ENCODE data around the gene GON4L. TPM values are rescaled to one million over a fixed set of nuclear protein-coding genes. Genes with fewer than 3 reads are reported as not detected.

GON4L gene
- 15.9 TPM for polyA plus RNA-seq (2013, experiment 1 of 2)
- 14.2 TPM for polyA plus RNA-seq (2013, experiment 2 of 2)

GRCh38 chr1:155856975-155857930, at the start of gene GON4L:
TSS of gene GON4L (minus strand) at chr1:155857214. CDS start at chr1:155853780, 3,434 bp downstream.
- Histone ChIP-seq H4K8ac (ENCODE audit: low read length) (peak within 1 kb of the TSS; percentile 96), H4K91ac (ENCODE audit: low read length) (peak within 1 kb of the TSS; percentile 70), H3K18ac (ENCODE audit: low read depth in 1 of 2, low read length in 2 of 2) (peak within 1 kb of the TSS; percentile 88 to 99), H3K4me1 (ENCODE audit: control insufficient read depth, insufficient read depth, low read depth, low read length) (peaks cover 7% of the 10 kb centered on the region), H3K9ac (ENCODE audit: low read length) (peak within 1 kb of the TSS; percentile 95), H3K4me2 (ENCODE audit: low read length, poor library complexity, severe bottlenecking) (peak within 1 kb of the TSS; percentile 86), H2AFZ (ENCODE audit: low read depth, low read length) (peak within 1 kb of the TSS; percentile 75), H2BK12ac (ENCODE audit: low read length in 2 of 2) (no peak within 1 kb of the TSS), H2AK5ac (ENCODE audit: low read length, severe bottlenecking) (peak within 1 kb of the TSS; percentile 26), H3K4me3 (ENCODE audit: insufficient read depth in 1 of 2, low read depth in 1 of 2, low read length in 2 of 2) (peak within 1 kb of the TSS; percentile 78 to 95), H3K79me1 (replicated peaks; ENCODE audit: low read length, poor library complexity, severe bottlenecking) (peaks cover 6% of the 10 kb centered on the region), H3K9me3 (ENCODE audit: control insufficient read depth, low read length) (no peaks in the 10 kb centered on the region), H3K14ac (ENCODE audit: low read length in 2 of 2) (peak within 1 kb of the TSS in 1 of 2 experiments; percentile 100), H3K27me3 (ENCODE audit: control insufficient read depth in 1 of 2, insufficient read depth in 1 of 2, low read length in 2 of 2) (no peaks in the 10 kb centered on the region), H3K36me3 (ENCODE audit: control insufficient read depth in 1 of 2, insufficient read depth in 2 of 2, low read depth in 1 of 2, low read length in 2 of 2) (peaks cover 17 to 36% of the 10 kb centered on the region in 2 experiments), H2BK15ac (ENCODE audit: low read depth, poor library complexity, severe bottlenecking) (no peak within 1 kb of the TSS), H3K4ac (ENCODE audit: low read depth in 1 of 2, low read length in 2 of 2) (peak within 1 kb of the TSS in 1 of 2 experiments; percentile 84), H2BK5ac (ENCODE audit: low read depth, low read length, poor library complexity, severe bottlenecking) (peak within 1 kb of the TSS; percentile 68), H2BK120ac (ENCODE audit: low read depth, low read length) (peak within 1 kb of the TSS; percentile 54), H3K23ac (ENCODE audit: low read length in 2 of 2) (peak within 1 kb of the TSS in 1 of 2 experiments; percentile 97), H3K27ac (ENCODE audit: low read length, poor library complexity, severe bottlenecking) (peak within 1 kb of the TSS; percentile 1)
- DNase-seq: peak; percentile 93
- 32% methylated on average over 42 of the region's 46 CpGs for WGBS

GRCh38 chr1:155904261-155904660, 47.2 kb upstream of the GON4L start:
- no peak overlapping the region for H4K8ac ChIP-seq (ENCODE audit: low read length)
- no peak overlapping the region for H3K27ac ChIP-seq (ENCODE audit: low read length, poor library complexity, severe bottlenecking)
- H4K91ac ChIP-seq (ENCODE audit: low read length): no peak overlapping the region
- no peaks in the 10 kb centered on the region for H3K9me3 ChIP-seq (ENCODE audit: control insufficient read depth, low read length)
- H3K4me1 ChIP-seq (ENCODE audit: control insufficient read depth, insufficient read depth, low read depth, low read length): no peaks in the 10 kb centered on the region
- no peak overlapping the region for H3K23ac ChIP-seq (ENCODE audit: low read length in 2 of 2)
- H3K4ac ChIP-seq (ENCODE audit: low read depth in 1 of 2, low read length in 2 of 2): no peak overlapping the region
- no peak overlapping the region for H2AK5ac ChIP-seq (ENCODE audit: low read length, severe bottlenecking)
- WGBS: 93% methylated on average over 12 of the region's 12 CpGs
- no peak overlapping the region for H3K14ac ChIP-seq (ENCODE audit: low read length in 2 of 2)
- no peaks in the 10 kb centered on the region for H3K27me3 ChIP-seq (ENCODE audit: control insufficient read depth in 1 of 2, insufficient read depth in 1 of 2, low read length in 2 of 2)
- no peak overlapping the region for H3K18ac ChIP-seq (ENCODE audit: low read depth in 1 of 2, low read length in 2 of 2)
- H3K79me1 ChIP-seq (replicated peaks; ENCODE audit: low read length, poor library complexity, severe bottlenecking): peaks cover 26% of the 10 kb centered on the region
- H3K4me2 ChIP-seq (ENCODE audit: low read length, poor library complexity, severe bottlenecking): no peak overlapping the region
- H3K9ac ChIP-seq (ENCODE audit: low read length): no peak overlapping the region
- no peak for DNase-seq
- peaks cover 54 to 91% of the 10 kb centered on the region in 2 experiments for H3K36me3 ChIP-seq (ENCODE audit: control insufficient read depth in 1 of 2, insufficient read depth in 2 of 2, low read depth in 1 of 2, low read length in 2 of 2)
- no peak overlapping the region for H3K4me3 ChIP-seq (ENCODE audit: insufficient read depth in 1 of 2, low read depth in 1 of 2, low read length in 2 of 2)
- no peak overlapping the region for H2BK12ac ChIP-seq (ENCODE audit: low read length in 2 of 2)
- H2BK120ac ChIP-seq (ENCODE audit: low read depth, low read length): no peak overlapping the region
- no peak overlapping the region for H2BK15ac ChIP-seq (ENCODE audit: low read depth, poor library complexity, severe bottlenecking)
- H2AFZ ChIP-seq (ENCODE audit: low read depth, low read length): no peak overlapping the region
- H2BK5ac ChIP-seq (ENCODE audit: low read depth, low read length, poor library complexity, severe bottlenecking): no peak overlapping the region

GRCh38 chr1:155900161-155900560, 43.1 kb upstream of the GON4L start:
- no peak for DNase-seq
- Histone ChIP-seq H2BK5ac (ENCODE audit: low read depth, low read length, poor library complexity, severe bottlenecking) (no peak overlapping the region), H2BK15ac (ENCODE audit: low read depth, poor library complexity, severe bottlenecking) (no peak overlapping the region), H2AFZ (ENCODE audit: low read depth, low read length) (no peak overlapping the region), H3K18ac (ENCODE audit: low read depth in 1 of 2, low read length in 2 of 2) (no peak overlapping the region), H3K36me3 (ENCODE audit: control insufficient read depth in 1 of 2, insufficient read depth in 2 of 2, low read depth in 1 of 2, low read length in 2 of 2) (peaks cover 44 to 85% of the 10 kb centered on the region in 2 experiments), H3K27ac (ENCODE audit: low read length, poor library complexity, severe bottlenecking) (no peak overlapping the region), H3K9me3 (ENCODE audit: control insufficient read depth, low read length) (no peaks in the 10 kb centered on the region), H3K79me1 (replicated peaks; ENCODE audit: low read length, poor library complexity, severe bottlenecking) (peaks cover 21% of the 10 kb centered on the region), H3K4me3 (ENCODE audit: insufficient read depth in 1 of 2, low read depth in 1 of 2, low read length in 2 of 2) (no peak overlapping the region), H2BK120ac (ENCODE audit: low read depth, low read length) (no peak overlapping the region), H3K27me3 (ENCODE audit: control insufficient read depth in 1 of 2, insufficient read depth in 1 of 2, low read length in 2 of 2) (no peaks in the 10 kb centered on the region), H4K8ac (ENCODE audit: low read length) (no peak overlapping the region), H3K23ac (ENCODE audit: low read length in 2 of 2) (no peak overlapping the region), H3K4ac (ENCODE audit: low read depth in 1 of 2, low read length in 2 of 2) (no peak overlapping the region), H2BK12ac (ENCODE audit: low read length in 2 of 2) (no peak overlapping the region), H3K14ac (ENCODE audit: low read length in 2 of 2) (no peak overlapping the region), H2AK5ac (ENCODE audit: low read length, severe bottlenecking) (no peak overlapping the region), H3K4me1 (ENCODE audit: control insufficient read depth, insufficient read depth, low read depth, low read length) (no peaks in the 10 kb centered on the region), H3K4me2 (ENCODE audit: low read length, poor library complexity, severe bottlenecking) (no peak overlapping the region), H3K9ac (ENCODE audit: low read length) (no peak overlapping the region), H4K91ac (ENCODE audit: low read length) (no peak overlapping the region)
- WGBS: 93% methylated on average over 4 of the region's 4 CpGs

GRCh38 chr1:155899683-155900082, 42.7 kb upstream of the GON4L start:
- Histone ChIP-seq H3K4me3 (ENCODE audit: insufficient read depth in 1 of 2, low read depth in 1 of 2, low read length in 2 of 2) (no peak overlapping the region), H2BK12ac (ENCODE audit: low read length in 2 of 2) (no peak overlapping the region), H2AFZ (ENCODE audit: low read depth, low read length) (no peak overlapping the region), H3K4me1 (ENCODE audit: control insufficient read depth, insufficient read depth, low read depth, low read length) (no peaks in the 10 kb centered on the region), H4K8ac (ENCODE audit: low read length) (no peak overlapping the region), H3K4ac (ENCODE audit: low read depth in 1 of 2, low read length in 2 of 2) (no peak overlapping the region), H3K18ac (ENCODE audit: low read depth in 1 of 2, low read length in 2 of 2) (no peak overlapping the region), H2BK15ac (ENCODE audit: low read depth, poor library complexity, severe bottlenecking) (no peak overlapping the region), H3K9me3 (ENCODE audit: control insufficient read depth, low read length) (no peaks in the 10 kb centered on the region), H3K14ac (ENCODE audit: low read length in 2 of 2) (no peak overlapping the region), H2BK120ac (ENCODE audit: low read depth, low read length) (no peak overlapping the region), H3K23ac (ENCODE audit: low read length in 2 of 2) (no peak overlapping the region), H3K36me3 (ENCODE audit: control insufficient read depth in 1 of 2, insufficient read depth in 2 of 2, low read depth in 1 of 2, low read length in 2 of 2) (peaks cover 41 to 80% of the 10 kb centered on the region in 2 experiments), H3K9ac (ENCODE audit: low read length) (no peak overlapping the region), H2AK5ac (ENCODE audit: low read length, severe bottlenecking) (no peak overlapping the region), H3K79me1 (replicated peaks; ENCODE audit: low read length, poor library complexity, severe bottlenecking) (peaks cover 18% of the 10 kb centered on the region), H4K91ac (ENCODE audit: low read length) (no peak overlapping the region), H3K27ac (ENCODE audit: low read length, poor library complexity, severe bottlenecking) (no peak overlapping the region), H3K27me3 (ENCODE audit: control insufficient read depth in 1 of 2, insufficient read depth in 1 of 2, low read length in 2 of 2) (no peaks in the 10 kb centered on the region), H2BK5ac (ENCODE audit: low read depth, low read length, poor library complexity, severe bottlenecking) (no peak overlapping the region), H3K4me2 (ENCODE audit: low read length, poor library complexity, severe bottlenecking) (no peak overlapping the region)
- no peak for DNase-seq
- WGBS: 100% methylated on average over 2 of the region's 2 CpGs

All from mesenchymal stem cell (in vitro differentiated cells and primary cell).